ENCODE results near the gene CHRNA1. TPM values are rescaled to one million over a fixed set of nuclear protein-coding genes. Genes with fewer than 3 reads are reported as not detected.

The CHRNA1 gene
- total and polyA plus RNA-seq, 4 donors, result not detected

GRCh38 chr2:174791020-174791419 is 26.7 kb upstream of the CHRNA1 start:
- Histone ChIP-seq H3K9ac (ENCODE audit: low read depth in 1 of 2, low read length in 2 of 2) (no peak overlapping the region), H3K27ac (ENCODE audit: low read depth in 1 of 2, low read length in 2 of 2) (no peak overlapping the region), H3K4me3 (ENCODE audit: low read depth in 1 of 3, low read length in 3 of 3) (no peak overlapping the region), H3K9me3 (ENCODE audit: control insufficient read depth in 4 of 4, low read length in 3 of 4) (no peaks in the 10 kb centered on the region), H3K36me3 (ENCODE audit: control insufficient read depth in 4 of 4, insufficient read depth in 3 of 4, low read depth in 1 of 4, low read length in 3 of 4) (no peaks in the 10 kb centered on the region), H3K27me3 (ENCODE audit: control insufficient read depth in 4 of 4, insufficient read depth in 4 of 4, low read length in 3 of 4) (peaks cover 0 to 2% (median 0%) of the 10 kb centered on the region in 4 donors), H3K4me1 (ENCODE audit: control insufficient read depth in 4 of 4, insufficient read depth in 4 of 4, low read length in 3 of 4) (no peaks in the 10 kb centered on the region)
- DNase-seq (ENCODE audit: low spot score), result no peak
- WGBS, result 78% methylated on average over 8 of the region's 8 CpGs
- TF ChIP-seq SP1 (IDR thresholded peaks at IDR 0.05), result no peak
- no peak for TF ChIP-seq YY1 (IDR thresholded peaks at IDR 0.05)
- TF ChIP-seq MAX (IDR thresholded peaks at IDR 0.05), result no peak
- TF ChIP-seq TAF1 (conservative IDR thresholded peaks at IDR 0.05), result no peak
- no peak for TF ChIP-seq ATF3 (IDR thresholded peaks at IDR 0.05)
- TF ChIP-seq REST (IDR thresholded peaks at IDR 0.05), result no peak
- TF ChIP-seq RXRA (IDR thresholded peaks at IDR 0.05), result no peak
- TF ChIP-seq JUND (IDR thresholded peaks at IDR 0.05), result no peak
- no peak for TF ChIP-seq FOXA2 (IDR thresholded peaks at IDR 0.05)
- TF ChIP-seq GABPA (IDR thresholded peaks at IDR 0.05 in 1 of 2, conservative IDR thresholded peaks at IDR 0.05 in 1 of 2), result no peak

- Histone ChIP-seq H3K9me3 (ENCODE audit: control insufficient read depth in 4 of 4, low read length in 3 of 4) (no peaks in the 10 kb centered on the region), H3K27ac (ENCODE audit: low read depth in 1 of 2, low read length in 2 of 2) (no peak overlapping the region), H3K27me3 (ENCODE audit: control insufficient read depth in 4 of 4, insufficient read depth in 4 of 4, low read length in 3 of 4) (peaks cover 0 to 2% (median 0%) of the 10 kb centered on the region in 4 donors), H3K4me3 (ENCODE audit: low read depth in 1 of 3, low read length in 3 of 3) (no peak overlapping the region), H3K4me1 (ENCODE audit: control insufficient read depth in 4 of 4, insufficient read depth in 4 of 4, low read length in 3 of 4) (no peaks in the 10 kb centered on the region), H3K36me3 (ENCODE audit: control insufficient read depth in 4 of 4, insufficient read depth in 3 of 4, low read depth in 1 of 4, low read length in 3 of 4) (no peaks in the 10 kb centered on the region), H3K9ac (ENCODE audit: low read depth in 1 of 2, low read length in 2 of 2) (no peak overlapping the region)
- TF ChIP-seq NR2F2 (IDR thresholded peaks at IDR 0.05) (no peak), JUND (IDR thresholded peaks at IDR 0.05) (no peak), MAX (IDR thresholded peaks at IDR 0.05) (no peak), HNF4G (IDR thresholded peaks at IDR 0.05) (no peak), HNF4A (conservative IDR thresholded peaks at IDR 0.05) (no peak), EGR1 (IDR thresholded peaks at IDR 0.05; ENCODE audit: low read depth in 2 of 2) (no peak), GABPA (IDR thresholded peaks at IDR 0.05 in 1 of 2, conservative IDR thresholded peaks at IDR 0.05 in 1 of 2) (no peak)
- 85% methylated on average over 16 of the region's 16 CpGs for WGBS
- no peak for DNase-seq (ENCODE audit: low spot score)
Observed at GRCh38 chr2:174789001-174789400, 24.7 kb upstream of the CHRNA1 start.

- 62% methylated on average over 15 of the region's 15 CpGs for WGBS
- no peaks in the 10 kb centered on the region for H3K4me1 ChIP-seq (ENCODE audit: control insufficient read depth in 4 of 4, insufficient read depth in 4 of 4, low read length in 3 of 4)
- no peak overlapping the region for H3K9ac ChIP-seq (ENCODE audit: low read depth in 1 of 2, low read length in 2 of 2)
- H3K4me3 ChIP-seq (ENCODE audit: low read depth in 1 of 3, low read length in 3 of 3), result no peak overlapping the region
- H3K27ac ChIP-seq (ENCODE audit: low read depth in 1 of 2, low read length in 2 of 2), result no peak overlapping the region
- no peak for TF ChIP-seq RAD21 (IDR thresholded peaks at IDR 0.05)
- no peak for TF ChIP-seq FOXA1 (IDR thresholded peaks at IDR 0.05)
- no peak for TF ChIP-seq TAF1 (conservative IDR thresholded peaks at IDR 0.05)
- TF ChIP-seq CTCF (IDR thresholded peaks at IDR 0.05; ENCODE audit: low read depth, low read length, missing input control), result no peak
- TF ChIP-seq JUND (IDR thresholded peaks at IDR 0.05), result no peak
- H3K9me3 ChIP-seq (ENCODE audit: control insufficient read depth in 4 of 4, low read length in 3 of 4), result no peaks in the 10 kb centered on the region
- H3K27me3 ChIP-seq (ENCODE audit: control insufficient read depth in 4 of 4, insufficient read depth in 4 of 4, low read length in 3 of 4), result peaks cover 0 to under 1% (median 0%) of the 10 kb centered on the region in 4 donors
- DNase-seq (ENCODE audit: low spot score), result peak; percentile 70
- H3K36me3 ChIP-seq (ENCODE audit: control insufficient read depth in 4 of 4, insufficient read depth in 3 of 4, low read depth in 1 of 4, low read length in 3 of 4), result no peaks in the 10 kb centered on the region
Observed at GRCh38 chr2:174788291-174788929, 24.1 kb upstream of the CHRNA1 start.
